Activated T-cell treated with anti-CD3 and anti-CD28 coated beads, Interleukin-2, amount 50 U/mL, for 4 hours (primary cell): ENCODE results near the gene ARAP2. TPM values are rescaled to one million over a fixed set of nuclear protein-coding genes. Genes with fewer than 3 reads are reported as not detected.

Experiments
- ATAC-seq, 2 donors: fragments of 200-7000 bp; cut with Tn5 transposase; one replicate each; pipeline ENCODE4 v1.10.0; 2021
- DNase-seq: peaks from one replicate; pipeline ENCODE4 v3.0.0-alpha.2; 2020
- H3K27me3 Mint-ChIP-seq: one replicate; pipeline ENCODE4 v1.8.0; 2021; ENCODE audit warnings: low read depth, mixed read lengths
- H3K36me3 Mint-ChIP-seq: one replicate; pipeline ENCODE4 v1.8.0; 2022; ENCODE audit warnings: mixed read lengths; ENCODE audit not compliant: insufficient read depth
- H3K4me1 Mint-ChIP-seq: one replicate; pipeline ENCODE4 v1.8.0; 2021; ENCODE audit warnings: low read depth, mixed read lengths
- H3K4me3 Mint-ChIP-seq: one replicate; pipeline ENCODE4 v1.8.0; 2021; ENCODE audit warnings: mild to moderate bottlenecking, moderate library complexity, mixed read lengths
- H3K9me3 Mint-ChIP-seq: one replicate; pipeline ENCODE4 v1.8.0; 2021; ENCODE audit warnings: mixed read lengths
- total RNA-seq, 3 donors: library from RNA; stranded (reverse); gene quantifications; one replicate each; pipeline ENCODE4 v1.2.1, GENCODE V29; 2021

Gene ARAP2, protein sequence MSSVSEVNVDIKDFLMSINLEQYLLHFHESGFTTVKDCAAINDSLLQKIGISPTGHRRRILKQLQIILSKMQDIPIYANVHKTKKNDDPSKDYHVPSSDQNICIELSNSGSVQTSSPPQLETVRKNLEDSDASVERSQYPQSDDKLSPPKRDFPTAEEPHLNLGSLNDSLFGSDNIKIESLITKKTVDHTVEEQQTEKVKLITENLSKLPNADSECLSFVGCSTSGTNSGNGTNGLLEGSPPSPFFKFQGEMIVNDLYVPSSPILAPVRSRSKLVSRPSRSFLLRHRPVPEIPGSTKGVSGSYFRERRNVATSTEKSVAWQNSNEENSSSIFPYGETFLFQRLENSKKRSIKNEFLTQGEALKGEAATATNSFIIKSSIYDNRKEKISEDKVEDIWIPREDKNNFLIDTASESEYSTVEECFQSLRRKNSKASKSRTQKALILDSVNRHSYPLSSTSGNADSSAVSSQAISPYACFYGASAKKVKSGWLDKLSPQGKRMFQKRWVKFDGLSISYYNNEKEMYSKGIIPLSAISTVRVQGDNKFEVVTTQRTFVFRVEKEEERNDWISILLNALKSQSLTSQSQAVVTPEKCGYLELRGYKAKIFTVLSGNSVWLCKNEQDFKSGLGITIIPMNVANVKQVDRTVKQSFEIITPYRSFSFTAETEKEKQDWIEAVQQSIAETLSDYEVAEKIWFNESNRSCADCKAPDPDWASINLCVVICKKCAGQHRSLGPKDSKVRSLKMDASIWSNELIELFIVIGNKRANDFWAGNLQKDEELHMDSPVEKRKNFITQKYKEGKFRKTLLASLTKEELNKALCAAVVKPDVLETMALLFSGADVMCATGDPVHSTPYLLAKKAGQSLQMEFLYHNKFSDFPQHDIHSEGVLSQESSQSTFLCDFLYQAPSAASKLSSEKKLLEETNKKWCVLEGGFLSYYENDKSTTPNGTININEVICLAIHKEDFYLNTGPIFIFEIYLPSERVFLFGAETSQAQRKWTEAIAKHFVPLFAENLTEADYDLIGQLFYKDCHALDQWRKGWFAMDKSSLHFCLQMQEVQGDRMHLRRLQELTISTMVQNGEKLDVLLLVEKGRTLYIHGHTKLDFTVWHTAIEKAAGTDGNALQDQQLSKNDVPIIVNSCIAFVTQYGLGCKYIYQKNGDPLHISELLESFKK (N-terminal part only)
- 10 to 100 TPM; 20.7 to 33.2 (median 26.8) TPM for total RNA-seq

DNA sequence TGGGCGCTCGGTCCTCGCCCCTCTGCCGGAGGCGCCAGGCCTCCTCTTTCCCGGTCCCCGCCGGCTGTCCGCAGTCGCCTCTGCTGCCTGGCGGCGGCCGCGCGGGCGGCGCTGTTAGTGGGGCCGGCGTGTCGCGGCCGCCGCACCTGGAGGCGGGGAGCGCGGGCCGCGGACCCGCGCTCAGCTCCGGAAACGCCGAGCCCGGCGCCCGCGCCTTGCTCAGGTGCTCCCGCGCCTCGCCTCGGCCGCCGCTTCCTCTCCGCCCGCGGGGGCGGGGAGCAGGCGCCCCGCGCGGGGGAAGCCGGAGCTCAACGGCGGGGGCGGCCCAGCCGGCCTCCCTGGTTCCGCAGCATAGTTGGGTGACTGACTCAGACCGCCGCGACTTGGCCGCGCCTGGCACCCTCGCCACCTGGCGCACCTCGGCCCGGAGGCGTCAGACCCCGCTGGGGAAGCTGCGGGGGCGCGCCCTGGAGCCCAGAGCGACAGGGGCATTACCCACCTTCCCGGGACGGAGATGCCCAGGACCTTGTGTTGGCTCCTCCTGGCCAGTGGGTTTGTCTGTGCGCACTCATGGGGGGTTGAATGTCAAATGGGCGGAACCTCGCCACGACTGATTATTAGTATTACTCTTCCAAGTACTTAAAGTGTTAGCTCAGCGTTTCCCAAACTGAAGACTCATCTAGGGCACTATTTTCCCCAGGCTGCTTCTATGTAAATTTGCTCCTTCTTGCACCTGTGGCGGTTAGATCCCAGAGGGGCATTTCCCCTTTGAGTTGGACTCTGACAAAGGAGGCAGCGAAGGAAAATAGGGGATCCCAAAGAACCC is at the start of gene ARAP2:
Gene ARAP2, minus strand, starts transcription at position 258 of the 826 bp plus-strand sequence. CDS start 15,028 bp downstream, outside the sequence.
- H3K36me3 Mint-ChIP-seq = peaks cover 3% of the 10 kb centered on the region
- H3K27me3 Mint-ChIP-seq = no peaks in the 10 kb centered on the region
- peaks cover 44% of the 10 kb centered on the region for H3K4me1 Mint-ChIP-seq
- DNase-seq (peak; percentile 77), ATAC-seq (peak; percentile 73 to 77)
- H3K9me3 Mint-ChIP-seq = no peaks in the 10 kb centered on the region
- H3K4me3 Mint-ChIP-seq = peak within 1 kb of the TSS; percentile 94

DNA sequence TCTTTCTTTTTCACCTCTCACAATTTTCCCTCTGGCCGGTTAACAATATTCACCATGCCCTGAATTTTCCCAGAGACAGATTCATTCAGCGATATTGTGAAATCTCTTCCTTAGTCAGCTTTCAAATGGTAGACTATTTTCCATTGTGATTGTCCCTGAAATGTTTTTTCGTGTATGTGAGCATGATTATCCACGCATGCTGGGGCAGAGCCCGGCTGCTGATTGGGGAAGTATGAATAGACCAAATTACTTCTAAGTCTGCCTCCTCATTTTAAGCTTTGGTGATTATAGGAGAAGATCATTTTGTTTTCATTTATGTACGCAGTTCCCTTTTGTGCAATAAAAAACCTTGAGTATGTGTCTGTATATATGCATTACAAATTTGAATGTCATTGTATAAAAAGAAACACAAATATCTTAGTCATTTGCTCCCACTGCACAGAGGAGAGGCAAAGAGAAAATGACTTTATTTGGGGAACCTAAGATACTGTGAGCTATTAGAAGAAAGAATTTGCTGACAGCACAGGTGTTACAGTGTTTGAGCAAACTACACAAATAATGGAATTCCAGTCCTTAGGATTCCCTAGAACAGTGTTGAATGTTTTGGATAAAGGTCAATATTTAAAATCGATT is 48.4 kb upstream of the ARAP2 start:
- no peaks in the 10 kb centered on the region for H3K36me3 Mint-ChIP-seq
- no peaks in the 10 kb centered on the region for H3K9me3 Mint-ChIP-seq
- H3K4me1 Mint-ChIP-seq = peaks cover 7% of the 10 kb centered on the region
- no peaks in the 10 kb centered on the region for H3K27me3 Mint-ChIP-seq
- DNase-seq = no peak
- H3K4me3 Mint-ChIP-seq = no peak overlapping the region
- no peak for ATAC-seq

DNA sequence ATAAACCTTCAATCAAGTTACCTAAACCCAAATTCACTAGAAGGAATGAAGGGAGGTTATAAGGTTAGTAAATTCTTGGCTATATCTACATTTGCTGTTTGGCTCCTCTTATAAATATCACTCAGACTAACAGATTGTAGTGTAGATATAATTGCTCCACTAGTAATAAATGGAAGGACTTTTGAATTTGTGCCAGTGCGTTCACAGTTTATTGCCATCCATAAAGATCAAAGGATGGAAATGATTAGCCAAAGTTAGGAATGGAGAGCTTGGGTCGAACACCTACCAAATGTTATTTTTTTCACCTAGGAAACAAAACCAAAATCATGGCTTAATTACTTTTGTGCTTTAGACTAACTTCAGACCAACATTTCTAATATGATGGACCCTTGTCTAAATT is 46.3 kb upstream of the ARAP2 start:
- DNase-seq = no peak
- ATAC-seq = no peak
- Mint-ChIP-seq H3K9me3 (no peaks in the 10 kb centered on the region), H3K36me3 (no peaks in the 10 kb centered on the region), H3K4me3 (no peak overlapping the region), H3K27me3 (no peaks in the 10 kb centered on the region), H3K4me1 (peaks cover 22% of the 10 kb centered on the region)

DNA sequence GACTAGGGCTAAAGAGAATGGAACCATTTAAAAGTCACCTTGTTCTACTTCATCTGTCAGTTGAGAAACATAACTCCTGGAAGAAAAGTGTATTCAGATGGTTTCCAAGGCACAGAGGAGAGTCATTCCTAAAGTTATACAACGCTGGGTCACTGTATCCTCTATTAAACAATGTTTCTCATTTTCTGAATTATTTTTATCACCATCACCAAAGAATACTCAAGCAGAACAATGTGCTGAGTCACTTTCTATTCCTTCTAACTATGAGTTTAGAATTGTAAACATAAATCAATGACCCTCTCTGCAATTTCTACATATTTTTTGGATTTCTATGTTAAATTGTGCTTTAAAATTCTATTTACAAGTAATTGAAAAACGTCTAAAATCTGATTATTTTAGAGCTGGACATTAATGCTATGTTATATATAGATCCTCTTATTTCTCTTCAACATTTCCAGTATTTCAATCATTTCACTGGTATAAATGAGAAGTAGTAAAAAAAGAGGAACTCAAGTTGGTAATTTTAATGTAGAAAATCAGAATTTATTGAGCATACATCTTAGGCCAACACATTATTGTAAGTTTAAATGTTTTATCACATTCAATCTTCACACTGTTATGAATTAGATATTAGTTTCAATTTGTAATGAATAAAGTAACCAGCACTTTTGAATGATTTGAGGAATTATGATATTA is 44.6 kb upstream of the ARAP2 start:
- Mint-ChIP-seq H3K27me3 (no peaks in the 10 kb centered on the region), H3K4me1 (peaks cover 32% of the 10 kb centered on the region), H3K4me3 (no peak overlapping the region), H3K9me3 (no peaks in the 10 kb centered on the region), H3K36me3 (no peaks in the 10 kb centered on the region)
- ATAC-seq = no peak
- no peak for DNase-seq

DNA sequence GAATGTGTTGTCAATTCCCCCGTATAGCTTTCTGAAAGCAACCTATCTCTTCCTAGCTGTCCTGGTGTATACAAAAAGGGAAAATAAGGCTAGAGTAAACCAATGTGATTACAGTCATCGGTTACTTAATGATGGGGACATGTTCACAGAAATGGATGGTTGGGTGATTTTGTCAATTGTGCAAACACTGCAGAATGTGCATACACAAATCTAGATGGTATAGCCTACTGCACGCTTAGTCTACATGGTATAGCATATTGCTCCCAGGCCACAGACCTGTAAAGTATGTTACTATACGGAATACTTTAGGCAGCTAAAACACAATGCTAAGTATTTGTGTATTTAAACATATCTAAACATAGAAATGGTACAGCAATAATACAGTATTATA is 42.2 kb upstream of the ARAP2 start:
- Mint-ChIP-seq H3K9me3 (no peaks in the 10 kb centered on the region), H3K4me1 (peaks cover 37% of the 10 kb centered on the region), H3K27me3 (no peaks in the 10 kb centered on the region), H3K4me3 (peak overlapping the region; percentile 20), H3K36me3 (no peaks in the 10 kb centered on the region)
- DNase-seq = no peak
- no peak for ATAC-seq

DNA sequence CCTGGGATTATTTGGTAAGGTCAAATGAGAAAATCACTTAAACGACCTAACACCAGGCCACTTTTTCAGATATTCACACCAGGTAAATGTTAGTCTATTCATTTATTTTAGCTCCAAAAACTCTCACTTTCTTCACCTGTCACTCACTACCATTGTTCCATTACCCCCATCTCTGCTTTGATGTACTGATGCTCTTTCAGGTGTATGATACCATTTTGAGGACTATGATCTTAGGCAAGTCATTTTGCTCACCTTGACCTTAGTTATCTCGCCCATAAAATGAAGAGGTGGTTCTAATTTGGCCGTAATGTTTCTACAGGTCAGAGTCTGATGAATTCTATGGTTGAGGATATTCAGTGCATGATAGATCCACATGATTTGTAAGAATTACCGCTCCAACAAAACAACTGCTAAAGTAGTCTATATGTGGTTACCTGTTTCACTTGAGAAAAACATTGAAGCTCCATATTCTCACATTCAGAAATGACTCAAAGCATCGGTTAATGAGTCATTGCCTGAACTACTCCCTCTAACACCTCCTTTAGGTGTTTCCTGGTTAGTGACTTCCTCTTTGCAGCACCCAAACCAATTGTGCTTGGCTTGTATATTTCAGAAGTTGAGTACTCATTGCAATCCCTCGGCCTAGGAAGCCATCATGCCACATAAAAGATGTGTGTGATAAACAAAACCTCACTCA is 41.6 kb upstream of the ARAP2 start:
- peak; percentile 94 to 98 for ATAC-seq
- H3K4me1 Mint-ChIP-seq = peaks cover 39% of the 10 kb centered on the region

DNA sequence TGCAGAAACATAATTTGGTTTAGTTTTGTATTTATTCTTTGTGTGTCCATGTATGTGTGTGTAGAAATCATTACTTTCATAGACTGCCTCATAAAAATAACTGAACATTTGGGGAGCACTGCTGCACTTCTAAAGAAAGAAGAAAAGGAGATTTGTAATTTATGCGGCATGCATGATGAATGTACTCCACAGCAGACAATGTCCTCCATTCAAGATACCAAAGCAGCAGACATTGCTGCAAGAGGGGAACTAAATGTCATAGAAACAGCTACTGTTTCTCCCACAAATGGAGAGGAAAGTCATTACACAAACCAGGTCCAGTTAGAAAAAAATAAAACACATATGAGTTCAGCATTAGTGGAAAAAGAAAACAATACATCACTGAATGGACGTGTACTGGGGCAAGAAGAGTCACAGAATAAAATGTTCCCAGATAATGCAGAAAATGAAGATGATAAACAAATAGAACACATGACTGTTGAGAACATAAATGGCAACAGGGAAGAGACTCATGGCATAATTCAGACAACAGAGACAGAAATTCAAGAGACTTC is 39.7 kb upstream of the ARAP2 start:
- peaks cover 51% of the 10 kb centered on the region for H3K4me1 Mint-ChIP-seq
- no peaks in the 10 kb centered on the region for H3K36me3 Mint-ChIP-seq
- no peaks in the 10 kb centered on the region for H3K9me3 Mint-ChIP-seq
- DNase-seq (no peak), ATAC-seq (no peak)
- no peaks in the 10 kb centered on the region for H3K27me3 Mint-ChIP-seq
- peak overlapping the region; percentile 64 for H3K4me3 Mint-ChIP-seq

More for the DNA sequence above, 41.6 kb upstream of the ARAP2 start:
- H3K4me3 Mint-ChIP-seq = peak overlapping the region; percentile 39
- H3K36me3 Mint-ChIP-seq = no peaks in the 10 kb centered on the region
- H3K27me3 Mint-ChIP-seq = no peaks in the 10 kb centered on the region
- H3K9me3 Mint-ChIP-seq = no peaks in the 10 kb centered on the region
- peak; percentile 37 for DNase-seq

DNA sequence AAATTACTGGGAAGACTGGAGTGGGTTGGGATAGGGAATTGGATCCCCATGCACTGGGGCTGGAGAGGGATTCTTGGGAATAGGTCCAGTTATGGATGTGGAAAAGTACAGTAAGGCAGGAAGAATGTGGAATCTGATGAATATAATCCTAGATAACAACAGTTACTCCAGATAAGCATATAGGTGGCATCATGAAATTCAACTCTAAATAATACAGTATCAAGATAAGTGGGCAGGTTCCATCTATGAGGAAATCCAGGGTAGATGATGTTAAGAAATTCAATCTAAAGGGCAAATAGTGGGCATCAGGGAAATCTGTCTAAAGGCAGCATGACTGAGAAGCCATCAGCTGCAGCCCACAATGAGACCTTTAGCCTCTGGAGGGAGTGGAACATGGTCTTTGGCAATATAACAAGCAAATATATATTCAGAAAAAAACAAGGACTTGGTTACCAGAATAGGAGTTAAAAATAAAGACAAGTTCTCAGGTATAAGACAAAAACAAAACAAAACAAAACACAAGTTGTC is 38.3 kb upstream of the ARAP2 start:
- ATAC-seq = no peak
- DNase-seq = no peak
- peak overlapping the region; percentile 64 for H3K4me3 Mint-ChIP-seq
- no peaks in the 10 kb centered on the region for H3K36me3 Mint-ChIP-seq
- H3K4me1 Mint-ChIP-seq = peaks cover 57% of the 10 kb centered on the region
- H3K9me3 Mint-ChIP-seq = no peaks in the 10 kb centered on the region
- no peaks in the 10 kb centered on the region for H3K27me3 Mint-ChIP-seq

DNA sequence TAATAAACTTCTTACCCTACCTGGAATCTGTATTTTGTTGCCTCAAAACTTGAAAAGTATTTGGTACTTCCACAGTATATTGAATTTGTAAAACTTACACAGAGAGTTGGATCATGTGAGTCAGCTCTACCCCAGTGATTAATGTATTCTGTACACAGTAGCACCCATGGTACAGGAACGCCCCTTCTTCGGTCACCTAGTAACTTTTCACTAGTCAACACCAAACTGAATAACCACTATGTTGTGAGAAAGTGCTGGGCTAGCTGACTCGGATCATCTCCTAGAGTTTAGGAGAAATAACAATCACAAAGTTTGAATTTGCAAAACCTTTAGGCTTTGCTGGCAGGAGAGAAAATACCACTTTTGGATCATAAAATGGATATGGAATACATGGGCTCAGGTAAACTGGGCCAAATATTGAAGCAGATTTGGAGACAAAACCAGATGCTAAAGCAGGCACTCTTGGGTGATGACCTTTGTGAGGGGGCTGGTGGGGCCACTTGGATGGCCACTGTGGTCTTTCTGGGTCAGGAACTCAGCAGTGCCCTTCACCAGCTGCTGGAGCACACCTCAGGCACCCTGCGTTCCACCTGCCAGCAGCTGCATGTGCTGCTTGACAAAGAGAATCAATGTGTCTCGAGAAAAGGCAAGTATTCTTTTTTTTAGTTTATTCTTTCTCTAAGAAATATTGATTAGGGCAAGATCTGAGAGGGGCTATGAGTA is 37.2 kb upstream of the ARAP2 start, which contains the start of gene DTHD1:
Gene DTHD1, plus strand, starts transcription at position 233 of the 723 bp plus-strand sequence. Its CDS starts 143 bp downstream, at position 376.
- ATAC-seq (peak in 1 of 2 donors; percentile 44), DNase-seq (no peak)
- no peaks in the 10 kb centered on the region for H3K36me3 Mint-ChIP-seq
- H3K4me3 Mint-ChIP-seq = peak within 1 kb of the TSS; percentile 64
- H3K27me3 Mint-ChIP-seq = no peaks in the 10 kb centered on the region
- no peaks in the 10 kb centered on the region for H3K9me3 Mint-ChIP-seq
- H3K4me1 Mint-ChIP-seq = peaks cover 55% of the 10 kb centered on the region

DNA sequence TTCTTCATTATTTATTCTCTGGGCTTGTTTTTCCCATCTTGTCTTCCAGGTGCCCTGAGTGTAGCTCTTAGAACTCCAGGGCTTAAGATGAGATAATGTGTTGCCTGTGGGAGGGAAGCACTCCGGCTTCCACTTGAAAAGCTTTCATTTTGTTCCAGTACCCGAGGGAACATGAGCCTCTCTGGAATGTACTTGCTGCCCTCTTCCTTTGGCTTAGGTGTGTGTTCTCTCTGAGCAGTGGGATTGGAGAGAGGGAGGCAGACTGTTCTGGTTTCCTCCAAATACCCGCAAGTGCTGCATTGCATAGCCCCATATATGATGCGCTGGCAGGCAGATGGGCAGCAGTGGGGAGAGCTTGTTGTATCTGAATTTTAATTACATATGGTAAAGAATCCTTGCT is 36.2 kb upstream of the ARAP2 start:
- Mint-ChIP-seq H3K4me3 (no peak overlapping the region), H3K27me3 (no peaks in the 10 kb centered on the region), H3K4me1 (peaks cover 47% of the 10 kb centered on the region), H3K36me3 (no peaks in the 10 kb centered on the region), H3K9me3 (no peaks in the 10 kb centered on the region)
- DNase-seq (no peak), ATAC-seq (no peak)

DNA sequence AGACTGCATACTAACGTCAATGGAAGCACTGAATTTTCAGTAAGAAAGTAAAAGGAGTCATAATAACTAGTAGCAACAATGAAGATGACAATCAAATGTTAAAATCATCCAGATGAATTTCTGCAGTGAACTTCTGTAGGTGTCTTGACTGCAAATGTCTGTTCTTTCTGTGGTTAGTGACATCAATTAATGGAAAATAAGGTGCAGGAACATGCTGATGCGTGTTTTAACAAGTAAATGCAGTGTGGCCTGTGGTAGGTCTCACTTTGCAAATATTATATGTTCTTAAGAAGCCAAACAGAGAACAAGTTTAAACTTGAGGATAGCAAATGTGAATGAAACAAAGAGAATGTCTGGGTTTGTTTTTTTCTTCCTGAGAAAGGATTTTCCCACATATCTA is 34.5 kb upstream of the ARAP2 start:
- Mint-ChIP-seq H3K9me3 (no peaks in the 10 kb centered on the region), H3K4me3 (no peak overlapping the region), H3K4me1 (peaks cover 35% of the 10 kb centered on the region), H3K36me3 (no peaks in the 10 kb centered on the region), H3K27me3 (no peaks in the 10 kb centered on the region)
- ATAC-seq = peak; percentile 48 to 66
- no peak for DNase-seq
